UCSD-AML1 (cell line): ENCODE results near the gene KCNAB2.
A peak's percentile ranks its signal among the peaks of the same experiment; 100 is the strongest.

Experiments used
- DNase-seq: peaks from one replicate; lab custom pipeline; 2025; ENCODE audit not compliant: unreplicated experiment; lab: John Stamatoyannopoulos, UW

KCNAB2 gene

GRCh38 chr1:6106977-6107376, 61.3 kb downstream of the KCNAB2 start:
- no peak for DNase-seq

GRCh38 chr1:6107409-6108356, 62.0 kb downstream of the KCNAB2 start:
- DNase-seq, result no peak

DNA sequence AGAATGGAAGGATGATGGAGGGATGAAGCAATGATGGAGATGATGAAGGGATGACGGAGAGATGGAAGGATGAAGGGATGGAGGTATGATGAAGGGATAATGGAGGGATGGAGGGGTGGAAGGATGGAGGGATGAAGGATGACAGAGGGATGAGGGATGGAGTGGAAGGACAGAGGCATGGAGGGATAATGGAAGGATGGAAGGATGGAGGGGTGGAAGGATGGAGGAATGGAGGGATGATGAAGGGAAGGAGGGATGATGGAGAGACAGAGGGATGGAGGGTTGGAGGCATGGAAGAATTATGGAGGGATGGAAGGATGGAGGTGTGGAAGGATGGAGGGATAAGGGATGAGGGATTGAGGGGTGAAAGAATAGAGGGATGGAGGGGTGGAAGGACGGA, 62.8 kb downstream of the KCNAB2 start:
- DNase-seq, result no peak

DNA sequence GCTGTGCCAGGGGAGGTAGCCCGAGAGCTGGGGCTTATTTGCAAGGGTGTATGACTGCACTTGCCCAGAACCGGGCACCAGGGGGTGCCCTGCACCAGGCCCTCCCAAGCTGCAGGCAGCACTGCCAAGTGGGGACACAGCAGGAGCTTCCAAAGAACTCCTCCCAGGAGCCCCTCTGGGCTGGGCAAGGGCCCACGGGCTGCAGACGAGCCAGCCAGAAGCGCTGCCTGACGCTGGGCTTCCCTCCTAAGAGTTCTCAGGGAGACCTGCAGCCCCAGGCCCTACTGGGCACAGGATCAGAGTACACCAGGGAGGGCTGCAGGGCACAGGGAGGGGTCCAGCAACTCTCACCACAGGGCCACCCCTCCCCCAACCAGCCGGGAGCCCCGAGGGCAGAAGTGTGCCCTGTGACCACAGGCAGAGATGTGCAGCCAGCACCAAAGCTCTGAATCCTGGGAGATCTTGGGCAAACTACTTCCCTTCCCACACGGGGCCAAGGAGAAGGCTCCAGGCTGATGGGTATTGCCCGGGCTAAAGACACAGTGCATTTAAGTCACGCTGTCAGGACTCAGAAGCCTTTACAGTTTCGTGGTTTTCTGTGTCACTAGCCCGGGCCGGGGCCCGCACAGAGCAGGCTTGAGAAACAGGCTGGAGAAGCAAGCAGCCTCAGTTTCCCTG, 63.4 kb downstream of the KCNAB2 start:
- DNase-seq, result peak; percentile 72

- DNase-seq, result no peak
These were observed 64.0 kb downstream of the KCNAB2 start for GRCh38 chr1:6109688-6110087.

DNA sequence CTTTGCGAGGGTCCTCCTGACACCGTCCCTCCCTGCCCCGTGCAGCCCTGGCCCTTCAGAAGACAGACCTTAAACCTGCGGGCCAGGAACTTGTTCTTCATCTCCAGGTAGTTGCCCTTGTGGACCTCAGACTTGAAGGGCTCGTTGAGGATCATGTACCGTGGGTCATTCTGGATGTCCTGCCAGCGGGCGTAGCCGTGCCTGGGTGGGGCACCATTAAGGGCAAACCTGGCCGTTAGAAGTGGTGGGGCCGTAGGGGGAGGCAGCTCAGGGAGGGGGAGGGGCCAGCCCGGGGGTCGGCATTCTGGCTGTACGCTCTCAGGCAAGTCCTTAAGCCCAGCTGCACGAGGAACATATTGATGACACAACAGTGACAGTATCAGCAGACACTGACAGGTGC, 64.6 kb downstream of the KCNAB2 start:
- DNase-seq, result no peak

DNA sequence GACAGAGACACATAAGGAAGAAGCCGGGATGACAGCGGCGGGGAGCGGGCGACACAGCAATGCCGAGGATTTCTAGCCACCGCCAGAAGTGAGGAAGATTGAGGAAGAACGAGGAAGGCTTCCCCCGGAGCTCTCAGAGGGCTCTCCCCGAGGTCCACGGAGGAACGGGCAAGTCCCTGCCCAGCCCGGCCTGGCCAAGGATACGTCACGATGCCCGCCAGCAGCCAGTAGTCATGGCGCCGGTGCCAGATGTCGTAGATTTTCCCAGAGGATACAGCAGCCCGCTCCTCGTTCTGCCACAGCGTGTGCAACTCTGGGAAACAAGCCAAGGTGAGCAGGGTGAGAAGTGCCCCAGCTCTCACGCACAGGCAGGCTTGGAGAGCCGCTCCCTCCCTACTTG, 65.9 kb downstream of the KCNAB2 start:
- DNase-seq, result no peak

GRCh38 chr1:6111991-6112689, 66.5 kb downstream of the KCNAB2 start:
- DNase-seq, result no peak

DNA sequence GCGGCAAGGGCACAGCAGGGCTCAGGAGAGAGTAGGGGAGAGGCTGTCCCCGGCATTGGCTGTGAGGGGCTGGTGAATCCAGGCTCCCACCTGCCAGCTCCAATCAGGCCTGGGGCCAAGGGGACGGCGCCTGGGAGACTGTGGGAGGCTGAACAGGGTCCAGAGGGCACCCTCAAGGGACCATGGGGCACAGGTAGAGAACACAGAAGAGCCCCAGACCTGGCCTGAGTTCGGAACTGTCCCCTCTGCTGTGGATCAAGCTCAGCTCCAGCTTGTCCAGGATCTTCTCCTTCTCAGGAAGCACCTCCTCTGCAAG, 67.0 kb downstream of the KCNAB2 start:
- no peak for DNase-seq

DNA sequence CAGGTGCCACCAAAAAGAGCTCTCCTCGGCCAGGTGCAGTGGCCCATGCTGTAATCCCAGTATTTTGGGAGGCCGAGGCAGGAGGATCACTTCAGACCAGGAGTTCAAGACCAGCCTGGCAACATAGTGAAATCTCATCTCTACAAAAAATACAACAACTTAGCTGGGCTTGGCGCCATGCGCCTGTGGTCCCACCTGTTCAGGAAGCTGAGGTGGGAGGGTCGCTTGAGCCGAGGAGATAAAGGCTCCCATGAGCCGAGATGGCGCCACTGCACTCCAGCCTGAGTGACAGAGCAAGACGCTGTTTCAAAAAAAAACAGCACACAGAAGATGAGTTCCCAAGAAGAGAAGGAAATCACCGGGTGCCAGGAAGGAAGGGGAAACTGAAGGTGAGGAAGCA, 67.4 kb downstream of the KCNAB2 start:
- DNase-seq, result no peak

- no peak for DNase-seq
These were observed 68.1 kb downstream of the KCNAB2 start for GRCh38 chr1:6113745-6114144.

DNA sequence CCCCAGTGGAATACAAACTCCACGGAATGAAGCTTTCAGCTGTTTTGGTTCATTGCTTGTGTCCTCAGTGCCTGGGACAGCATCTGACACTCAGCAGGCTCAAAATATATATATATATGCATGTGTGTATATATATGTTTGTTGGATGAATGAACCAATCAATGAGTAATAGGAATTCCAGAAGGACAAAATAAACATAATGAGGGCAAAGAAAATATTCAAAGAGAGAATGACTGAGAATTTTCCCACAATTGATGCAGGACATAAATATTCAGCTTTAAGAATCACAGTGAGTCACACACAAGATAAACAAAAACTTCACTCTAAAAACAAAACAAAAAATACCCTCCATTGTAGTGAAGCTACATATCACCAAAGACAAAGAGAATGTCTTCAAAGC, 70.4 kb downstream of the KCNAB2 start:
- no peak for DNase-seq

DNA sequence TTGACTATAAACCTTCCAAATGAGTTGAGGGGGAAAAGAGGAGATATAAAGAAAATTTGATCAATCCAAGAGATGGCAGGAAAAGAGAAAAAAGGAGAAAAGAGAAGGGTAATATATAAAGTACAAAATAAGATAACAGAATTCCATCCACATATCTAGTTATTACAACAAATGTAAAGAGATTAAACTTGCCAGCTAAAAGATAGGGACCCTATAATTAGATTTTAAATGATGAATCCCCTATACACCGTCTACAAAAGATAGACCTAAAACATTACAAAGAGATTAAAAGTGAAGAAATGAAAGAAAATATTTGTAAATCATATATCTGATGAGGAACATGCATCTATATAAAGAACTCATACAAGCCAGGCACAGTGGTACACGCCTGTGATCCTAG, 71.4 kb downstream of the KCNAB2 start:
- no peak for DNase-seq

DNA sequence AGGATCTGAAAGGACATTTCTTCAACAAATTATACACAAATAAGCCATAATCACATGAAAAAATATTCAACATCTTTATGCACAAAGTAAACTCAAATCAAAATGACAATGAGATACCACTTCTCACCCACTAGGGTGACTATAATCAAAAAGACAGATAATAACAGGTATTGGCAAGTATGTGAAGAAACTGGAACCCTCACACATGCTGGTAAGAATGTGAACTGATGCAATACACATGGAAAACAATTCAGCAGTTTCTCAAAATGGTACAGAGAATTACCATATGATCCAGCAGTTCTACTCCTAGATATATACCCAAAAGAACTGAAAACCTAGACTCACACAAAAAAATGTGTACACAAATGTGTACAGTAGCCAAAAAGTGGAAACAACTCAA, 71.9 kb downstream of the KCNAB2 start:
- no peak for DNase-seq

GRCh38 chr1:6118415-6118814, 72.7 kb downstream of the KCNAB2 start:
- DNase-seq, result no peak

- no peak for DNase-seq
These were observed 75.3 kb downstream of the KCNAB2 start for GRCh38 chr1:6121021-6121421.

- no peak for DNase-seq
These were observed 76.1 kb downstream of the KCNAB2 start for GRCh38 chr1:6121651-6122370.

GRCh38 chr1:6123083-6123482, 77.4 kb downstream of the KCNAB2 start:
- DNase-seq, result peak; percentile 45

DNA sequence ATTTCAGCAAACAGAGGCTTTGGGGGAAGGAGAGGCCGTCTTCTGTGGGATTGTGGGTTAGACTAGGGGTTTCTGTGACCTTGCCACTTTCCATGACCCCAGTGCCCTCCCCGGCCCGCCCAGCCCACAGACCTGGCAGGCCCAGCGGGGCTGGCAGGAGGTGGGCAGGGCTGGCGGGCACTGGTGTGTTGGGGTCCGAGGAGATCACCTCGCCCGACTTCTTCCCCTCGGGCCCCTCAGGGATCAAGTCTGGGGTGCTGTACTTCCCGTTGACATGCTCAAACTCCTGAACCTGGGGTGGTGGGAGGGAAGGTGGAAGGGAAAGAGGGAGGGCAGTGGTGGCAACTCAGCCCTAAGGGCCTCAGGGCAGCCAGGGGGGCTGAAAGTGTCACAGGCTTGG, 78.1 kb downstream of the KCNAB2 start:
- no peak for DNase-seq

DNA sequence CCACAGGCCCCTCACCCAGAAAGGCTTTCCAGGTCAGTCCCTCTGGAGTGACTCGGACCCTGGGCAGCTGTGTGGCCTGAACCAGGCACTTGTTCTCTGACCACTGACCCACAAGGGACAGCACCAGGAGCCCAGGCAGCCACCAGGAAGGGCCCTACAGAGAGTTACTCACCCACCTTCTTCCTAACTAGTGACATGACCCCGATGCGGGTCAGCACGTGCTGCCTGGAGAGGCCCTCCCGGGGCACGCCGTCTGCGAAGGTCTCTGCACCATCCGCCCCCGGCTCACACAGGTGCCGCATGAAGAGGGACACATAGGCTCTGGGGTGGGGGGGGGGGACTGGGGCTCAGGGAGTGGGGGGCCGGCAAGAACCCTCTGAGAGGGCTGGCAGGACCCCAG, 78.7 kb downstream of the KCNAB2 start:
- no peak for DNase-seq

GRCh38 chr1:6124746-6125365, 79.2 kb downstream of the KCNAB2 start:
- no peak for DNase-seq
